ENCODE results near the gene CNTNAP2.

The CNTNAP2 gene

GRCh38 chr7:146129296-146129695 lies 12.7 kb downstream of the CNTNAP2 start:
- Histone ChIP-seq H3K36me3 (ENCODE audit: control insufficient read depth in 2 of 2, insufficient read depth in 1 of 2, low read length in 2 of 2) (no peaks in the 10 kb centered on the region), H3K9me3 (ENCODE audit: control insufficient read depth, insufficient read depth, low read depth, low read length) (no peaks in the 10 kb centered on the region), H3K27ac (ENCODE audit: extremely low read depth, low read depth, low read length) (no peak overlapping the region), H3K4me1 (ENCODE audit: control insufficient read depth, insufficient read depth, low read length) (no peaks in the 10 kb centered on the region), H3K4me3 (ENCODE audit: low read depth, low read length) (no peak overlapping the region)
- CTCF ChIA-PET: interaction anchor here (0.5 to 0.6 kb wide), 3 partner anchors 47 to 361 kb away, joined by 3 to 4 read pairs (median 4); no protein-coding TSS in a partner anchor
- TF ChIP-seq ZNF132 (tag by site-specific recombination; IDR thresholded peaks at IDR 0.05; ENCODE audit: borderline replicate concordance) (no peak), PRDM4 (tag by site-specific recombination; IDR thresholded peaks at IDR 0.05) (no peak), ZBTB1 (tag by site-specific recombination; IDR thresholded peaks at IDR 0.05) (no peak), ZBTB49 (tag by site-specific recombination; IDR thresholded peaks at IDR 0.05; ENCODE audit: low read depth) (no peak), ZIC2 (tag by site-specific recombination; IDR thresholded peaks at IDR 0.05) (no peak), ZNF707 (tag by site-specific recombination; IDR thresholded peaks at IDR 0.05) (no peak), CTCF (tag by site-specific recombination; IDR thresholded peaks at IDR 0.05) (no peak), ZNF280C (tag by site-specific recombination; IDR thresholded peaks at IDR 0.05) (no peak), ZNF843 (tag by site-specific recombination; IDR thresholded peaks at IDR 0.05) (no peak), ZNF23 (tag by site-specific recombination; IDR thresholded peaks at IDR 0.05; ENCODE audit: borderline replicate concordance) (no peak), ZFHX2 (tag by site-specific recombination; conservative IDR thresholded peaks at IDR 0.05) (no peak)
- POLR2A ChIA-PET: no interaction called here

GRCh38 chr7:146129997-146130396 lies 13.4 kb downstream of the CNTNAP2 start:
- H3K36me3 ChIP-seq (ENCODE audit: control insufficient read depth in 2 of 2, insufficient read depth in 1 of 2, low read length in 2 of 2): no peaks in the 10 kb centered on the region
- POLR2A ChIA-PET: no interaction called here
- TF ChIP-seq REPIN1 (tag by site-specific recombination; IDR thresholded peaks at IDR 0.05; ENCODE audit: low read depth) (no peak), ZSCAN18 (tag by site-specific recombination; IDR thresholded peaks at IDR 0.05) (no peak), ZNF664 (tag by site-specific recombination; IDR thresholded peaks at IDR 0.05) (no peak), ZNF354C (tag by site-specific recombination; IDR thresholded peaks at IDR 0.05; ENCODE audit: borderline replicate concordance, low read depth) (no peak), ZNF585B (tag by site-specific recombination; IDR thresholded peaks at IDR 0.05) (no peak)

More at GRCh38 chr7:146129997-146130396, 13.4 kb downstream of the CNTNAP2 start:
- Histone ChIP-seq H3K4me1 (ENCODE audit: control insufficient read depth, insufficient read depth, low read length) (no peaks in the 10 kb centered on the region), H3K9me3 (ENCODE audit: control insufficient read depth, insufficient read depth, low read depth, low read length) (no peaks in the 10 kb centered on the region), H3K4me3 (ENCODE audit: low read depth, low read length) (no peak overlapping the region), H3K27ac (ENCODE audit: extremely low read depth, low read depth, low read length) (no peak overlapping the region)
- CTCF ChIA-PET: interaction anchor here (0.6 kb wide), 1 partner anchor 87 kb away, joined by 3 read pairs; no protein-coding TSS in a partner anchor
